ENCODE results near the gene PTPN1. TPM values are rescaled to one million over a fixed set of nuclear protein-coding genes. Genes with fewer than 3 reads are reported as not detected.

Gene PTPN1
- total RNA-seq, 4 donors from 2014 or later = 13.8 to 40.4 (median 22.0) TPM

DNA sequence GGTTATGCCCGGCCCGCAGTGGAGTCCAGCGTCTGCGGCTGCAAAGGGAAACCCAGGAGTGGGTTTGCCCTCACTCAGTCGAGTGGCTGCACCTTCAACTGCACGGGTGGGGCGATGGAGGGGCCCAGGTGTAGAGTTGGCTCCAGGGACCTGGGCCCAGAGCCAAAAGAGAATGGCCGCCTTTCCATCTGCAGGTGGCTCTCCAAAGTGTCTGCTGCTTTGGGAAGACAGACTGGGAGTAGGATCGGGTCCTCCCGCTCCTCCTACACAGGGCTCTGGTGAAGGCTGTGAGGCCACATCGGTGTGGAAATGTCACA lies 80.1 kb downstream of the PTPN1 start:
- Histone ChIP-seq H3K4me1 (peaks cover 0 to 8% (median 4%) of the 10 kb centered on the region in 4 donors), H3K4me3 (no peak overlapping the region), H3K27ac (no peak overlapping the region), H3K27me3 (no peaks in the 10 kb centered on the region), H3K36me3 (peaks cover 0 to 29% (median 0%) of the 10 kb centered on the region in 3 donors), H3K9me3 (no peaks in the 10 kb centered on the region)
- no peak for DNase-seq
- TF ChIP-seq, protein P1, sequence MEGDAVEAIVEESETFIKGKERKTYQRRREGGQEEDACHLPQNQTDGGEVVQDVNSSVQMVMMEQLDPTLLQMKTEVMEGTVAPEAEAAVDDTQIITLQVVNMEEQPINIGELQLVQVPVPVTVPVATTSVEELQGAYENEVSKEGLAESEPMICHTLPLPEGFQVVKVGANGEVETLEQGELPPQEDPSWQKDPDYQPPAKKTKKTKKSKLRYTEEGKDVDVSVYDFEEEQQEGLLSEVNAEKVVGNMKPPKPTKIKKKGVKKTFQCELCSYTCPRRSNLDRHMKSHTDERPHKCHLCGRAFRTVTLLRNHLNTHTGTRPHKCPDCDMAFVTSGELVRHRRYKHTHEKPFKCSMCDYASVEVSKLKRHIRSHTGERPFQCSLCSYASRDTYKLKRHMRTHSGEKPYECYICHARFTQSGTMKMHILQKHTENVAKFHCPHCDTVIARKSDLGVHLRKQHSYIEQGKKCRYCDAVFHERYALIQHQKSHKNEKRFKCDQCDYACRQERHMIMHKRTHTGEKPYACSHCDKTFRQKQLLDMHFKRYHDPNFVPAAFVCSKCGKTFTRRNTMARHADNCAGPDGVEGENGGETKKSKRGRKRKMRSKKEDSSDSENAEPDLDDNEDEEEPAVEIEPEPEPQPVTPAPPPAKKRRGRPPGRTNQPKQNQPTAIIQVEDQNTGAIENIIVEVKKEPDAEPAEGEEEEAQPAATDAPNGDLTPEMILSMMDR (IDR thresholded peaks at IDR 0.05) = no peak
- no peak for TF ChIP-seq POLR2A (IDR thresholded peaks at IDR 0.05)

DNA sequence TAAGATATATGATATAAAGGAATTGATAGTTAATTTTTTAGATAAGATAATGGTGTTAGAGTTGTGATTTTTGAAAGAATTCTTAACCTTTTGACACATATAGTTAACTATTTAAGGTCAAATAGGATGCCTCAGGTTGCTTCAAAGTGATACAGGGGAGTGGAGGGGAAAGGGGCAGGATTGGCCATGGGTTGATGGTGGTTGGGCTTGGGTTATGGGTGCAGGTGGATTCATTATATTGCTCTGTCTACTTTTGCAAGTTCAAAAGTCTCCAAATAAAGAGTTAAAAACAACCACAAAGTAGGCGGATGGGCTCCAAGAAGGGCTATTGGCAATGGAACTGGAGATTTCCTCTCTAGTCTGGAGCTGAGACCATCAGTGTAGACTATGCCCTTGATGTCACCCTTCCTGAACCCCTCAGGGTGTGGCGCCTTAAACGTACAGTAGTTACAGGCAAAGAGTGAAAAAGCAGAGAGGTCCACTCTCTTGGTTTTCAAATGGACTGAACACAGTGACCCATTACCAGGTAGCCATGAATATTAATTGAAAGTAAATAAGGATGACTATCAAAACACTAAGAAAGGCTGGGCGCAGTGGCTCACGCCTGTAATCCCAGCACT lies 81.2 kb downstream of the PTPN1 start:
- DNase-seq = no peak
- TF ChIP-seq POLR2A (IDR thresholded peaks at IDR 0.05) = no peak
- Histone ChIP-seq H3K27ac (no peak overlapping the region), H3K4me3 (no peak overlapping the region), H3K27me3 (no peaks in the 10 kb centered on the region), H3K36me3 (peaks cover 0 to 18% (median 0%) of the 10 kb centered on the region in 3 donors), H3K9me3 (no peaks in the 10 kb centered on the region), H3K4me1 (peaks cover 0 to 8% (median 4%) of the 10 kb centered on the region in 4 donors)

- TF ChIP-seq, protein P1 (IDR thresholded peaks at IDR 0.05) = no peak
- no peak for TF ChIP-seq POLR2A (IDR thresholded peaks at IDR 0.05)
- DNase-seq = no peak
- no peaks in the 10 kb centered on the region for H3K27me3 ChIP-seq
- peaks cover 0 to 8% (median 4%) of the 10 kb centered on the region in 4 donors for H3K4me1 ChIP-seq
- no peak overlapping the region for H3K4me3 ChIP-seq
- H3K9me3 ChIP-seq = no peaks in the 10 kb centered on the region
- H3K27ac ChIP-seq = no peak overlapping the region
- H3K36me3 ChIP-seq = peaks cover 0 to 9% (median 0%) of the 10 kb centered on the region in 3 donors
Measured at GRCh38 chr20:50592282-50593004, 82.3 kb downstream of the PTPN1 start.

GRCh38 chr20:50593005-50593335 lies 82.8 kb downstream of the PTPN1 start:
- H3K27me3 ChIP-seq = no peaks in the 10 kb centered on the region
- H3K9me3 ChIP-seq = no peaks in the 10 kb centered on the region
- no peak for DNase-seq
- peaks cover 0 to 4% (median 0%) of the 10 kb centered on the region in 3 donors for H3K36me3 ChIP-seq
- H3K4me1 ChIP-seq = peaks cover 0 to 8% (median 4%) of the 10 kb centered on the region in 4 donors
- no peak overlapping the region for H3K4me3 ChIP-seq
- no peak overlapping the region for H3K27ac ChIP-seq
- TF ChIP-seq POLR2A (IDR thresholded peaks at IDR 0.05) = no peak
- TF ChIP-seq, protein P1 (IDR thresholded peaks at IDR 0.05) = no peak

- Histone ChIP-seq H3K9me3 (no peaks in the 10 kb centered on the region), H3K36me3 (peaks cover 0 to 3% (median 0%) of the 10 kb centered on the region in 3 donors), H3K4me1 (peaks cover 0 to 8% (median 4%) of the 10 kb centered on the region in 4 donors), H3K4me3 (no peak overlapping the region), H3K27ac (peak overlapping the region in 1 of 4 donors; percentile 38), H3K27me3 (no peaks in the 10 kb centered on the region)
- DNase-seq = no peak
- no peak for TF ChIP-seq POLR2A (IDR thresholded peaks at IDR 0.05)
- TF ChIP-seq, protein P1 (IDR thresholded peaks at IDR 0.05) = no peak
Measured at GRCh38 chr20:50594231-50594590, 84.0 kb downstream of the PTPN1 start.

All from Peyer's patch (tissue), 4 donors.